Uterus (tissue), 4 donors: ENCODE results near the gene ETV3L. TPM values are rescaled to one million over a fixed set of nuclear protein-coding genes. Genes with fewer than 3 reads are reported as not detected.
"Not testable (repeated sequence)": the region's sequence is repeated elsewhere in the genome, so short reads cannot be mapped to it uniquely, and the experiment has no call there.

Experiments used
- DNase-seq, 2 donors: peaks; one replicate each; pipeline ENCODE4 v3.0.0-alpha.2; 2019 to 2020
- H3K27ac ChIP-seq, 2 donors: fragments of 200-600 bp; sonication (generic); 1 replicate in 1 of 2; 2 replicates in 1 of 2; pipeline ENCODE4 v1.5.1; 2016 to 2018
- H3K27me3 ChIP-seq, 2 donors: fragments of 200-600 bp; sonication (generic); one replicate each; pipeline ENCODE4 v1.5.1; 2018 to 2019; ENCODE audit warnings: control low read depth in 1 of 2
- H3K36me3 ChIP-seq, 2 donors: fragments of 200-600 bp; sonication (generic); one replicate each; pipeline ENCODE4 v1.5.1; 2019; ENCODE audit warnings: control low read depth in 1 of 2
- H3K4me1 ChIP-seq, 2 donors: fragments of 200-600 bp; sonication (generic); one replicate each; pipeline ENCODE4 v1.5.1; 2018 to 2019; ENCODE audit warnings: control low read depth in 1 of 2
- H3K4me3 ChIP-seq, 2 donors: fragments of 200-600 bp; sonication (generic); 1 replicate in 1 of 2; 2 replicates in 1 of 2; pipeline ENCODE4 v1.5.1; 2018 to 2019; ENCODE audit warnings: mild to moderate bottlenecking in 1 of 2
- H3K9me3 ChIP-seq, 2 donors: fragments of 200-600 bp; sonication (generic); one replicate each; pipeline ENCODE4 v1.5.1; 2019; ENCODE audit warnings: control low read depth in 1 of 2
- POLR2A ChIP-seq, 2 donors: fragments of 450-650 bp; IDR thresholded peaks; one replicate each; pipeline ENCODE4 v1.6.1; 2016; ENCODE audit warnings: antibody characterized with exemption in 2 of 2, mild to moderate bottlenecking in 1 of 2, moderate library complexity in 1 of 2
- intact Hi-C: fragments of 100-400 bp; cut with DNase I; formaldehyde crosslinking; loops from one replicate; pipeline ENCODE4 v1.15.1; 2023; ENCODE audit warnings: low total_unique reads
- total RNA-seq, 4 donors: library from RNA; depleted of rRNA in 3 of 4; stranded (reverse); fragments of >200 nt in 3 of 4; gene quantifications; one replicate each; pipeline versions ENCODE4 v1.1.0 to v1.2.4, GENCODE V29; 2014 to 2023
- TF ChIP-seq, protein P1 (sequence below), 4 experiments: fragments of 200-600 bp in 2 of 4; fragments of 450-650 bp in 2 of 4; sonication (generic) in 2 of 4; IDR thresholded peaks; one replicate each; pipeline ENCODE4 v1.5.1; 2016 to 2019; ENCODE audit warnings: antibody characterized with exemption in 4 of 4, mild to moderate bottlenecking in 2 of 4, moderate library complexity in 1 of 4
- donor health status: DM: yes; HTN: yes; CAD: no.

The ETV3L gene
- total RNA-seq, 4 donors from 2014 or later: not detected

DNA sequence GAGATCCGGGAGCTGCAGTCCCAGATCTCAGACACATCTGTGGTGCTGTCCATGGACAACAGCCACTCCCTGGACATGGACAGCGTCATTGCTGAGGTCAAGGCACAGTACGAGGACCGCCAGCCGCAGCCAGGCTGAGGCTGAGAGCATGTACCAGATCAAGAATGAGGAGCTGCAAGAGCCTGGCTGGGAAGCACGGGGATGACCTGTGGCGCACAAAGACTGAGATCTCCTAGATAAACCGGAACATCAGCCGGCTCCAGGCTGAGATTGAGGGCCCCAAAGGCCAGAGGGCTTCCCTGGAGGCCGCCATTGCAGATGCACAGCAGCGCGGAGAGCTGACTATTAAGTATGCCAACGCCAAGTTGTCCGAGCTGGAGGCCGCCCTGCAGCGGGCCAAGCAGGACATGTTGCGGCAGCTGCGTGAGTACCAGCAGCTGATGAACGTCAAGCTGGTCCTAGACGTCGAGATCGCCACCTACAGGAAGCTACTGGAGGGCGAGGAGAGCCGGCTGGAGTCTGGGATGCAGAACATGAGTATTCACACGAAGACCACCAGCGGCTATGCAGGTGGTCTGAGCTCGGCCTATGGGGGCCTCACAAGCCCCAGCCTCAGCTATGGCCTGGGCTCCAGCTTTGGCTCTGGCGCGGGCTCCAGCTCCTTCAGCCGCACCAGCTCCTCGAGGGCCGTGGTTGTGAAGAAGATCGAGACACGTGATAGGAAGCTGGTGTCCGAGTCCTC is 25.5 kb downstream of the ETV3L start:
- Histone ChIP-seq H3K4me1 (no peaks in the 10 kb centered on the region), H3K36me3 (no peaks in the 10 kb centered on the region), H3K9me3 (no peaks in the 10 kb centered on the region), H3K27me3 (no peaks in the 10 kb centered on the region), H3K27ac (no peak overlapping the region), H3K4me3 (no peak overlapping the region)
- TF ChIP-seq, protein P1, sequence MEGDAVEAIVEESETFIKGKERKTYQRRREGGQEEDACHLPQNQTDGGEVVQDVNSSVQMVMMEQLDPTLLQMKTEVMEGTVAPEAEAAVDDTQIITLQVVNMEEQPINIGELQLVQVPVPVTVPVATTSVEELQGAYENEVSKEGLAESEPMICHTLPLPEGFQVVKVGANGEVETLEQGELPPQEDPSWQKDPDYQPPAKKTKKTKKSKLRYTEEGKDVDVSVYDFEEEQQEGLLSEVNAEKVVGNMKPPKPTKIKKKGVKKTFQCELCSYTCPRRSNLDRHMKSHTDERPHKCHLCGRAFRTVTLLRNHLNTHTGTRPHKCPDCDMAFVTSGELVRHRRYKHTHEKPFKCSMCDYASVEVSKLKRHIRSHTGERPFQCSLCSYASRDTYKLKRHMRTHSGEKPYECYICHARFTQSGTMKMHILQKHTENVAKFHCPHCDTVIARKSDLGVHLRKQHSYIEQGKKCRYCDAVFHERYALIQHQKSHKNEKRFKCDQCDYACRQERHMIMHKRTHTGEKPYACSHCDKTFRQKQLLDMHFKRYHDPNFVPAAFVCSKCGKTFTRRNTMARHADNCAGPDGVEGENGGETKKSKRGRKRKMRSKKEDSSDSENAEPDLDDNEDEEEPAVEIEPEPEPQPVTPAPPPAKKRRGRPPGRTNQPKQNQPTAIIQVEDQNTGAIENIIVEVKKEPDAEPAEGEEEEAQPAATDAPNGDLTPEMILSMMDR (IDR thresholded peaks at IDR 0.05): peak; percentile 25 to 59 (median 50)
- TF ChIP-seq POLR2A (IDR thresholded peaks at IDR 0.05): no peak
- intact Hi-C loops: no loop called here
- DNase-seq: peak; percentile 62 to 70

DNA sequence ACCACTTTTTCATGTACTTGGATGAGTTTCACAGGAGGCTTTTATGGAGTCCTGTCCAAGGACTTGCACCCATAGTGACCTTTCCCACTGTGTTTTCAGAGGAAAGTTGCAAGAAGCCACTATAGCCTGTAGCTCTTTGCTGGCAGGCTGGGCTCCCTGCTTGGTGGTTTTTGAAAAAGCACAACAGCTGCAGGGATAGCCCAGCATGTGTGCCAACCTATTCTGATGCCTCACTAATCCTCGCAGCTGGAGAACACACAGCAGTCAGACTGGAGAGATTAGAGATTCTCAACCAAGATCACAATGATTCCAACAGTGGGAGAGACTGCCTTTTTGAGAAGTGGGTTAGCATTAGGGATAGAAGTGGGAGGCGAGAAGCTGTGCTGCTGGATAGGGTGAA is 30.0 kb downstream of the ETV3L start:
- Histone ChIP-seq H3K36me3 (no peaks in the 10 kb centered on the region), H3K27ac (no peak overlapping the region), H3K4me1 (no peaks in the 10 kb centered on the region), H3K27me3 (no peaks in the 10 kb centered on the region), H3K9me3 (no peaks in the 10 kb centered on the region), H3K4me3 (no peak overlapping the region)
- no peak for TF ChIP-seq POLR2A (IDR thresholded peaks at IDR 0.05)
- TF ChIP-seq, protein P1 (IDR thresholded peaks at IDR 0.05): no peak
- DNase-seq: no peak
- intact Hi-C loops: no loop called here

DNA sequence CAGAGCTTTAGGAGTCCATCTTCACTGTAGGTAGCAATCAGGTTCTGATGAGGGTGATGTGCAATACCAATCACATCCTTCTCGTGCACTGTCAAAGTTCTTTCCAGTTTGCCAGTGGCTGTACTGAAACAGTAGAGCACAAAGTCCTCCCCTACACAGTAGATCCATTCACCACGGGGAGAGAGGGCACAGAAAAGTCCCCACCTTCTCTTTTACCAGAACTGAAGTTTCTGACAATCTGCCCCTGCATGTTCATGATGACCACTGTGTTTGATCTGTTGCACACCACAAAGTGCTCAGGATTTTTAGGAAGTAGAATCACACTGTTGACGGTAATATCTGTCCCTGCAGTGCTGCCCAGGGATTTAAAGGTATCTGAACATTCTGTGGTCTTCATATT is 40.4 kb downstream of the ETV3L start:
- H3K4me3 ChIP-seq, intact Hi-C loops, H3K27ac ChIP-seq, H3K9me3 ChIP-seq, H3K36me3 ChIP-seq, H3K27me3 ChIP-seq, H3K4me1 ChIP-seq, DNase-seq: not testable (repeated sequence)

DNA sequence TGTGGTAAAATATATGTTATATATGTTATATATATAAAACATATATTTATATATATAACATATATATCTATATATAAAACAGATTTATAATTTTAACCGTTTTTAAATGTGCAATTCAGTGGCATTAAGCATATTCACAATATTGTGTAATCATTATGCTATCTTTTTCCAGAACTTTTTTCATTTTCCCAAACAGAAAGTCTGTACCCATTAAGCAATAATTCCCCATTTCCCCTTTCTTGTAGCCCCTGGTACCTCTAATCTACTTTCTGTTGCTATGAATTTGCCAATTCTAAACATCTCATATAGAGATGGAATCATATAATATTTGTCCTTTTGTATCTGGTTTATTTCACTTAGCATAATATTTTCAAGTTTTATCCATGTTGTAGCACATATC is 43.3 kb downstream of the ETV3L start:
- TF ChIP-seq POLR2A (IDR thresholded peaks at IDR 0.05): no peak
- TF ChIP-seq, protein P1 (IDR thresholded peaks at IDR 0.05): no peak
- no peaks in the 10 kb centered on the region for H3K36me3 ChIP-seq
- no peak overlapping the region for H3K27ac ChIP-seq
- intact Hi-C loops: no loop called here
- H3K4me1 ChIP-seq: no peaks in the 10 kb centered on the region
- no peaks in the 10 kb centered on the region for H3K27me3 ChIP-seq
- no peak for DNase-seq
- no peak overlapping the region for H3K4me3 ChIP-seq
- H3K9me3 ChIP-seq: no peaks in the 10 kb centered on the region

DNA sequence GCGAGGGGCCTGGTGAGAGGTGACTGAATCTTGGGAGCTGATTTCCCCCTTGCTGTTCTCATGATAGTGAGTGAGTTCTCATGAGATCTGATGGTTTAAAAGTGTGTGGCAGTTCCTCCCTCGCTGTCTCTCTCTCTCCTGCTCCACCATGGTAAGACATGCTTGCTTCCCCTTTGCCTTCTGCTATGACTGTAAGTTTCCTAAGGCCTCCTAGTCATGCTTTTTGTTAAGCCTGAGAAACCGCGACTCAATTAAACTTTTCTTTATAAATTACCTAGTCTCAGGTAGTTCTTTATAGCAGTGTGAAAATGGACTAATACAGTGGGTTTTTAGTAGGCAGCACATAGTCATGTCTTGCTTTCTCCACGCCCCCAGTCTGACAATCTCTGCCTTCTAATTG is 43.9 kb downstream of the ETV3L start:
- H3K27me3 ChIP-seq, H3K4me3 ChIP-seq, intact Hi-C loops, H3K9me3 ChIP-seq, H3K27ac ChIP-seq, H3K36me3 ChIP-seq, H3K4me1 ChIP-seq, DNase-seq: not testable (repeated sequence)

DNA sequence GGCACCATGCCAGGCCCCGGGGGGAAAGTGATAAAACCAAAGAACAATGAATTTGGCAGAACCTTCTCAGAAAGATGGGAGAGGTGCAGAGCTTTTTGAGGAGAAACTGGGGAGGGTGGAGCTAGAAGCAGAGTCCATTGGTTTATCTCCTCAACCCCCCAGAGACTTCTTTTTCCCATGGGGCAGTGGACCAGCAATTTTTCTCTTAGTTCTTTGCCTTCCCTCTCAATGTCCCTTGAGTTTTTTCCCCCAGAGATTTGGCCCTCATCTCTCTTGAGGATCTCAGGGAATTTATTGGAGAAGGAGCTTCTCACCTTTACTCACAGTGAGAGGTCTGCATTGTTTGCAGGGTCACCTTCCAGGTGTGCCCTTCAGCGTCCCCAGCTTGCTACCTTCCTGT is 48.8 kb downstream of the ETV3L start:
- no peak for TF ChIP-seq POLR2A (IDR thresholded peaks at IDR 0.05)
- TF ChIP-seq, protein P1 (IDR thresholded peaks at IDR 0.05): no peak
- Histone ChIP-seq H3K9me3 (no peaks in the 10 kb centered on the region), H3K27ac (no peak overlapping the region), H3K4me3 (no peak overlapping the region), H3K27me3 (no peaks in the 10 kb centered on the region), H3K36me3 (no peaks in the 10 kb centered on the region), H3K4me1 (no peaks in the 10 kb centered on the region)
- no peak for DNase-seq
- intact Hi-C loops: no loop called here
